Stimulated activated CD4-positive, alpha-beta T cell treated with anti-CD3 and anti-CD28 coated beads, Interleukin-12 subunit alpha, Interleukin-12 subunit beta, amount 100 ng/mL, for 24 hours (primary cell): ENCODE results near the gene PGGT1B.
"Not testable (repeated sequence)": the region's sequence is repeated elsewhere in the genome, so short reads cannot be mapped to it uniquely, and the experiment has no call there.

Experiments used
- DNase-seq, 2 experiments: peaks; one replicate each; pipeline ENCODE4 v3.0.0-alpha.2; 2020; ENCODE audit warnings: low read depth in 2 of 2

The PGGT1B gene

DNA sequence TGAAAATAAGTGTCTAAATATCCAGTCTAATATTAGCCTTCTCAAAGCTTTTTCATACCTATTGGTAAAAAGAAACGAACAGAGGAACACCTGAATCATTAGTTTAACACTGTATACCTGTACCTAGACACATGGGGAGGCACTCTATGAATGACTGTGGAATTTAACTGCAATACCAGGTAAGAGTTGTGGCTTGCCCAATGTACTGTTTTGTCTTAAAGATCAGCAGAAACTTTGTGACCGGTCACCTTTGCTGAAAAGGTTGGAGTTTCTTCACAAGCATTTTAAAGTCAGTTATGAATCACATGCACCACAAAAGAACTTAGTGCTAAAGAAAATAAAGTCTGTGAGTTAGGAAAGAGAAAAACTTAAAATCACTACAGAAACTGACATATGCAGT, 2.4 kb downstream of the PGGT1B start:
- DNase-seq, result no peak

DNA sequence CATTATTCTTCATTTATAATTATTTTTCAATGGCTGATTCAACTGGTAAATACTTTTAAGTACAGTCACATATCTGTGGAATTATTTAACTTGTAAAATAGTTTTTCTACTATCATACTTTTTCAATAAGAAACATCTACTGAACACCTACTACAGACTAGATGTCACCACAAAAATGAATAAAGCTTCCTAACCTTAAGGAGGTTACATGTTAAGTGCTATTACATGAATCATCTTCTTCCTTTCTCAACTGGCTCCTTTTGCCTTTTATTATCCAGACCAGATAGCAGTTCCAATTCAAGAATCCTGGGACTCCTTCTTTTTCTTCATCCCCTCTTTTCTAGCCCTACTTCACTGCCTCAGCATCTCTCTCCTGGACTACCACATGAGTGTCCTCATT, 4.7 kb downstream of the PGGT1B start:
- DNase-seq, result no peak

- not testable (repeated sequence) for DNase-seq
These were observed 13.3 kb downstream of the PGGT1B start for GRCh38 chr5:115249379-115249778.

GRCh38 chr5:115246361-115246991, 16.2 kb downstream of the PGGT1B start:
- DNase-seq, result no peak

DNA sequence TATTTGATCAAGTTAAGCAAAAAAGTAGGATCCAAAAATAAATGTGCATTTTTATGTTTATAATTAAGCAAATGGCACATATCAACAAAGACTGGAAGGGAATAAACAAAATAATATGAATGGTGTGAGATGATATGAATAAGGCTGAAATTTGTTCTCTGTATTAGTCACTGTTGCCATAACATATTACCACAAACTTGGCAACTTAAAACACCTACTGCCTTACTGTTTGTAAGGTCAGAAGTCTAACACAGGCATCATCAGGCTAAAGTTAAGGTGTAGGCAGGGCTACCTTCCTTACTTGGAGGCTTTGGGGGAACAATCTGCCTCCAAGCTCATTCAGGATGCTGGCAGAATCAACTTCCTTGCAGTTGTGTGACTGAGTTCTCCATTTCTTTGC, 19.3 kb downstream of the PGGT1B start:
- no peak for DNase-seq

GRCh38 chr5:115241881-115242642, 20.6 kb downstream of the PGGT1B start:
- no peak for DNase-seq

GRCh38 chr5:115237066-115237465, 25.6 kb downstream of the PGGT1B start:
- no peak for DNase-seq

DNA sequence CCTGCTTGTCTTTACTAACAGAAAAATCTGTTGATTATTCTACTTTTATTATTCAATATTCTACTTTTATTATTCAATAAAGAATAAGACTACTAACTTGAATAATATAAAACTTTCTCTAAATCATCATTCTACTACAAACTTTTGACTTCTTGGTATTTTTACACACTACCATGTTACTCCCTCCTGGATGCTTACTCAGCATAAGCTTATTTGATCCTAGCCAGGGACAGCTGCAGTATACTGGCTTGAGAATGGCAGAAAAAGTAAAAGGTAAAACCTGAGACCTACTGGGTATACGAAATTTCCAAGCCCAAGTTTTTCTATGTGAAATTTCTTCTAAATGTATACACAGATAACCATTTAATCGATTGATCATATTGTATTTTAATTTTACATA, 26.1 kb downstream of the PGGT1B start:
- DNase-seq, result no peak

- DNase-seq, result no peak
These were observed 31.1 kb downstream of the PGGT1B start for GRCh38 chr5:115231598-115231997.

GRCh38 chr5:115229606-115230005, 33.1 kb downstream of the PGGT1B start:
- DNase-seq, result no peak

- no peak for DNase-seq
These were observed 35.4 kb downstream of the PGGT1B start for GRCh38 chr5:115227281-115227680.

DNA sequence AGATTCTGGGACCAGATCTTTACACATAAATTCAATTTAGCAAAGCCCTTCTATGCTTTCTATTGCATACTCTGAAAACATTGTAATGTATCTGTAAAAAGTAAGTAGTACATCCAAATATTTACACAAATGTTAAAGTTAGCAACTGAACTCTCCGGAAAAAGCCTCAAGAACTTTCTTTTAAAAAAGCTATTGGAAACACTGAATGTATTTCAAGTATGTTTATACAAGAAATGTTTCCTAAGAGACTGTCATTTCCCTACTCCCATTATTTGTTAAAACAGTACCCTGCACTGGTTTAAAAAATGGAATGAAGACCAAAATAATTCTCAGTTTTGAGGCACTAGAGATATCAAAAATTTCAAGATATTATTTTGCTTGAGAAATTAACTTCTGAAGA, 48.1 kb downstream of the PGGT1B start:
- DNase-seq, result no peak

- peak; percentile 8 to 22 for DNase-seq
These were observed 53.4 kb downstream of the PGGT1B start for GRCh38 chr5:115209279-115209678.

DNA sequence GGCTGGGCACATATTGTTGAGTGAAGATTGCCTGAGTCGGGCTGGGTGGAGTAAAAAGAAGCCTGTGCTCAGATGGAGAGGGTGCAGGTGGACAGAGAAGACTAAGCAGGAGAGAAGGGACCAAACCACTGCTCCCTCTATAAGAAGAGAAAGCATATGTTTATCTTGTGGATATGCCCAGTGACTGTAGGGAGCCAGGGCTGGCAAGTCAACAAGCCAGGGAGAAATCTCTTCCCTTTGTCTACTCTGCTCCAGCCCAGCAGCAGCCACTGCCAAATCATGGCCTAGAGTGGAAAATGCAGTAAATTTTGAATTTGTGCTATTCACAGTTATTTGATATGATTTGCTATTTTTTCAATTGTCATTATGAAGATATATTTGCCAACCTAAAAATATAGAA, 59.7 kb downstream of the PGGT1B start:
- DNase-seq, result no peak

DNA sequence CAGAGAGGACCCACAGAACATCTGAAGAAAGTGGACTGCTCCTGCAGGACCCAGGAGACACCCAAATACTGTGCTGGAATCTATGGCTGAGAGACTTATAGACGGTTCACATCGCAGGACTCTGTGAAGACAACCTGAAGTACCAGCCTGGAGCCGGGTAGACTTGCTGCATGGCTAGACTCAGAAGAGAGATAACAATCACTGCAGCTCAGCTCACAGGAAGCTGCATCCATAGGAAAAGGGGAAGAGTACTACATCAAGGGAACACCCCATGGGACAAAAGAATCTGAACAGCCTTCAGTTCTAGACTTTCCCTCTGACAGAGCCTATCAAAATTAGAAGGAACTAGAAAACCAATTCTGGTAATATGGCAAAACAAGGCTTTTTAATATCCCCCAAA, 66.5 kb downstream of the PGGT1B start:
- no peak for DNase-seq

GRCh38 chr5:115194676-115195075, 68.0 kb downstream of the PGGT1B start:
- DNase-seq, result no peak

- no peak for DNase-seq
These were observed 69.4 kb downstream of the PGGT1B start for GRCh38 chr5:115193295-115193694.

DNA sequence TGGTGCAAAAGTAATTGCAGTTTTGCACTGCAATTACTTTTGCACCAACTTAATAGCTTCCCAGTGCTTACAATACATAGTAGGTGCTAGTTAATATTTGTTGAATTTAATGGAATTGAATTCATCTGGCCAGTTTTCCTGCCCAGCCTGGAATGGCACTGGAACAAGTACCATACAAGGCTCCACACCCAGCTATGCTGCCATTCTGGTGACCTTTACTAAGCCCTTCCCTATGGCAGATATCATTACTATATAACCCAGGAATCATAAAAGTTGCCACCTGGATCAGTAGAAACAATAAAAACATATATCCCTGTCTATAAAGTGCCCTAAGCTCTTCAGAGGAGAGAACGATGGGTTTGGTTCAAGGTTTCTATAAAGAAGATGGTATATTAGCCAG, 70.6 kb downstream of the PGGT1B start:
- DNase-seq, result no peak

GRCh38 chr5:115191474-115192031, 71.1 kb downstream of the PGGT1B start:
- DNase-seq, result no peak

- DNase-seq, result no peak
These were observed 72.3 kb downstream of the PGGT1B start for GRCh38 chr5:115190388-115190787.

DNA sequence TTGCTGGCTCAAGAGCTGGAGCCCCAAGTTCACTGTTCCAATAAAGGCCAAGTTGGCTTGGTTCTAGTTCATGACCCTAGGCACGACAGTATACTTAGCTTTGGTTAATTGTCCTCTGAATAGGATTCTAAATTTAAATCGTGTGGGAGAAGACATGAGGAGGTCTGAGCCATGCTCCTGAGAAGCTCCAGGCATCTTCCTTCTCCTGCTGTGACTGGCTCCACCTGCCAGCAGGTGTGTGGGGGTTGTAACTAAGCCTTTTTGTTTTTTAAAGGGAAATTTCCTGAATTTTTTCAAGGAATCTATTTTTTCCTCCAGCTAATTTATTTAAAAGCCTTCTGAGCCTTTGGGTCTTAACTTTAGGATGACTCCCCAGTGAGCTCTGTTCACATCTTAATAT, 72.8 kb downstream of the PGGT1B start:
- DNase-seq, result no peak

DNA sequence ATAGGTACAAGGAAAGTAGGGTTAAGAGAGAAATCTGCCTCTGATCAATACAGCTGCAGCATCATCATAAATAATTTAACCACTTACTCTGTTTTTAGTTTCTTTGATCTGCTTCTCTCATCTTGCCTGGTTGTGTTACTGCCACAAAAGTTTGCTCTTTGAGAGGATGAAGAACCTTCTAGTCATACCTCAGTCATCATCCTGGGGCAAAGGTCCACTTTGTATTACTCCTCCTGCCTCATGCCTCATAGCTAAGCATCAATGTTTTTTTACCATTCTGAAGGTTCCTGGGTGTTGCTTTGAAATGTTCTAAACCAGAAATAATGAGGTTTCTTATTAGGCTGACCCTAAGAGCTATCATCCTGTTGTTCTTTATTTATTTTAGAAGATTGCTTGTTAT, 75.9 kb downstream of the PGGT1B start:
- no peak for DNase-seq

DNA sequence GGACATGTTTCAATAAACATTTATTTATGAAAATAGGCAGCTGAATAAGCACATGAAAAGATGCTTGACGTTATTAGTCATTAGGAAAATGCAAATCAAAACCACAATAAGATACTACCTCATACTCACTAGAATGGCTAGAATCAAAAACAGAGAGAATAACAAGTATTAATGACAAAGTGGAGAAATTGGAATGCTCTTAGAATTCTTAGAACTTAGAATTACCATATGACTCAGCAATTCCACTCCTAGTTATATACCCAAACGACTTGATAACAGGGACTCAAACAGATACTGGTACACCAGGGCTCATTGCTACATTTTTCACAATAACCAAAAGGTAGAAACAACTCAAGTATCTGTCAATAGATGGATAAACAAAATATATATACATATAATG, 77.9 kb downstream of the PGGT1B start:
- DNase-seq, result no peak
